GM21423 (cell line): ENCODE measurements around the gene CCRL2.

ENCODE experiments used
- ATAC-seq: cut with Tn5 transposase; IDR thresholded peaks from one replicate; pipeline ENCODE4 v1.9.1; 2021; ENCODE audit warnings: mild to moderate bottlenecking, moderate library complexity; ENCODE audit not compliant: unreplicated experiment

The CCRL2 gene

GRCh38 chr3:46455231-46456115 is 48.4 kb downstream of the CCRL2 start:
- no peak for ATAC-seq

DNA sequence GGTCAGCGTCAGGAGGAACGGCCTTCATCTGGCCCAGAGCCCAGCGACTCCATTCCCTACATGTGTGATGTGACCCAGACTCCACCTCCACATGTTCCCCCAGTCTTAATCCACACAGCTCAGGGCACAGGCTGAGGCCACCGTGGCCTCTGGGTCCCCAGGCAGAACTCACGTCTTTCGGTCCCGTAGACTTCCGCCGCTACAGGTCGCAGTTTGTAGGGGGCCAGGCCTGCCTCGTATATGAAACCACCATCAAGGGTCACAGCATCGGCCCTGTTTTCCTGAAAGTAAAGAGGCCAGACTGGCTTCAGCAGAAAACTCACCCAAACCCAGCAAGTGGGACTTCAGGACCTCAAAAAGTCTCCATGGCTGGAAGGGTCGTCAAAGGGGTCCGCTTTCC is 49.1 kb downstream of the CCRL2 start:
- no peak for ATAC-seq
